ENCODE measurements around the gene LIN52. TPM values are rescaled to one million over a fixed set of nuclear protein-coding genes. Genes with fewer than 3 reads are reported as not detected.
A peak's percentile ranks its signal among the peaks of the same experiment; 100 is the strongest.

LIN52 gene
- total RNA-seq, 1 experiment from 2014 or later, result 10.6 TPM

- DNase-seq (ENCODE audit: low spot score) (peak; percentile 15), ATAC-seq (peak; percentile 55)
- no peaks in the 10 kb centered on the region for H3K36me3 Mint-ChIP-seq
- ChIA-PET POLR2A (no interaction called here), CTCF (interaction anchor here (1.0 kb wide), 1 partner anchor 98 kb away, joined by 3 read pairs; the partner anchor contains the start of gene VSX2)
- no peaks in the 10 kb centered on the region for H3K27me3 Mint-ChIP-seq (ENCODE audit: low read depth)
- peaks cover under 1% of the 10 kb centered on the region for H3K4me1 Mint-ChIP-seq
- no peaks in the 10 kb centered on the region for H3K9me3 Mint-ChIP-seq
- H3K4me3 Mint-ChIP-seq, result no peak overlapping the region
- no peak overlapping the region for H3K27ac Mint-ChIP-seq
- TF ChIP-seq CBFB (CRISPR knock-in tag; IDR thresholded peaks at IDR 0.05; ENCODE audit: low read depth), result no peak
- no peak for TF ChIP-seq TP53 (CRISPR knock-in tag; IDR thresholded peaks at IDR 0.05)
- TF ChIP-seq USF2 (CRISPR knock-in tag; IDR thresholded peaks at IDR 0.05), result no peak
- TF ChIP-seq PRDM15 (CRISPR knock-in tag; IDR thresholded peaks at IDR 0.05), result no peak
- TF ChIP-seq MYBL2 (CRISPR knock-in tag; IDR thresholded peaks at IDR 0.05), result no peak
- no peak for TF ChIP-seq ZNF396 (CRISPR knock-in tag; IDR thresholded peaks at IDR 0.05; ENCODE audit: borderline replicate concordance)
- TF ChIP-seq ZNF671 (CRISPR knock-in tag; IDR thresholded peaks at IDR 0.05), result no peak
Observed at GRCh38 chr14:74140374-74140850, 55.7 kb downstream of the LIN52 start.

GRCh38 chr14:74141703-74142102, 56.9 kb downstream of the LIN52 start:
- Mint-ChIP-seq H3K9me3 (no peaks in the 10 kb centered on the region), H3K4me1 (no peaks in the 10 kb centered on the region), H3K36me3 (no peaks in the 10 kb centered on the region), H3K4me3 (no peak overlapping the region), H3K27ac (peak overlapping the region; percentile 17; the same call in 1 of the 2 replicates), H3K27me3 (ENCODE audit: low read depth) (no peaks in the 10 kb centered on the region)
- TF ChIP-seq CREB1 (CRISPR knock-in tag; IDR thresholded peaks at IDR 0.05), result no peak
- no peak for TF ChIP-seq CREM (CRISPR knock-in tag; IDR thresholded peaks at IDR 0.05)
- no peak for TF ChIP-seq PREB (CRISPR knock-in tag; IDR thresholded peaks at IDR 0.05; ENCODE audit: borderline replicate concordance)
- no peak for TF ChIP-seq TEAD4 (CRISPR knock-in tag; IDR thresholded peaks at IDR 0.05)
- TF ChIP-seq CDX4 (CRISPR knock-in tag; IDR thresholded peaks at IDR 0.05; ENCODE audit: borderline replicate concordance), result no peak
- TF ChIP-seq FOXJ3 (CRISPR knock-in tag; IDR thresholded peaks at IDR 0.05; ENCODE audit: borderline replicate concordance), result no peak
- TF ChIP-seq RORB (CRISPR knock-in tag; IDR thresholded peaks at IDR 0.05), result no peak
- no peak for TF ChIP-seq ZSCAN18 (CRISPR knock-in tag; IDR thresholded peaks at IDR 0.05)
- no peak for TF ChIP-seq AFF4 (CRISPR knock-in tag; IDR thresholded peaks at IDR 0.05; ENCODE audit: borderline replicate concordance)
- TF ChIP-seq GABPB1 (CRISPR knock-in tag; IDR thresholded peaks at IDR 0.05), result no peak
- no peak for TF ChIP-seq CTCF (IDR thresholded peaks at IDR 0.05)
- TF ChIP-seq OVOL2 (CRISPR knock-in tag; IDR thresholded peaks at IDR 0.05; ENCODE audit: borderline replicate concordance), result no peak
- POLR2A ChIA-PET, result no interaction called here
- no peak for DNase-seq (ENCODE audit: low spot score)
- CTCF ChIA-PET, result no interaction called here
- no peak for ATAC-seq
